Fibroblast of the conjunctiva (primary cell): ENCODE data around the gene CHIT1.

Source experiments
- DNase-seq: peaks from one replicate; pipeline ENCODE4 v3.0.0-alpha.2; 2010; ENCODE audit warnings: low read depth

Gene CHIT1

DNA sequence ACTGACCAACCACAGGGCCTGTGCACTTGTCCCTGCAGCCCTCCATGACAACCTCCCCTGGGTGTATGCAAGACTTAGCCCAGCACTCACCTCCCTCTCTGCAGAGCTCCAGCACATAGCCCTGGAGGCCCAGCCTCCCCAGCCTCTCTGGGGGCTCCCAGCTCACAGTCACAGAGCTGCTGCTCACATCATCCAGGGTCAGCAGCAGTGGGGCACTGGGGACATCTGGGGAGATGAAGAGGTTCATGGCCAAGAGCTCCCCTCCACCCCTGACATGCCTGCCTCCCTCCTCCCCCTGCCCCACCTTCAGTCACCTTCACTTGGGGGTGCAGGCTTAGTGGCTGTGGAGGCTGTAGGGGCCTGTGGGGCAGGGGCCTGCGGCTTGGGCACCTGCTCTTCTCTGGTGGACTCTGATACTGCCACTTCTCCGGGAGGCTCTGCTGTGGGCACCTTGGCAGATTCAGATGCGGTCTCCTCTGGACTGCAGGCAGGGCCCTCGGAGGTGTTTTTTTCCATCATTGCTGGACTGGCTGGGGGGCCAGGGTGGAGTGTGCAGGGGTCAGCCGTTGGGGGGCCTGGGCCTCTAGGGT, 54.1 kb downstream of the CHIT1 start, which contains the start of gene MYBPH:
Gene MYBPH, minus strand, starts transcription at position 590 of the 590 bp plus-strand sequence. Its CDS starts 71 bp downstream, at position 519.
- no peak for DNase-seq

DNA sequence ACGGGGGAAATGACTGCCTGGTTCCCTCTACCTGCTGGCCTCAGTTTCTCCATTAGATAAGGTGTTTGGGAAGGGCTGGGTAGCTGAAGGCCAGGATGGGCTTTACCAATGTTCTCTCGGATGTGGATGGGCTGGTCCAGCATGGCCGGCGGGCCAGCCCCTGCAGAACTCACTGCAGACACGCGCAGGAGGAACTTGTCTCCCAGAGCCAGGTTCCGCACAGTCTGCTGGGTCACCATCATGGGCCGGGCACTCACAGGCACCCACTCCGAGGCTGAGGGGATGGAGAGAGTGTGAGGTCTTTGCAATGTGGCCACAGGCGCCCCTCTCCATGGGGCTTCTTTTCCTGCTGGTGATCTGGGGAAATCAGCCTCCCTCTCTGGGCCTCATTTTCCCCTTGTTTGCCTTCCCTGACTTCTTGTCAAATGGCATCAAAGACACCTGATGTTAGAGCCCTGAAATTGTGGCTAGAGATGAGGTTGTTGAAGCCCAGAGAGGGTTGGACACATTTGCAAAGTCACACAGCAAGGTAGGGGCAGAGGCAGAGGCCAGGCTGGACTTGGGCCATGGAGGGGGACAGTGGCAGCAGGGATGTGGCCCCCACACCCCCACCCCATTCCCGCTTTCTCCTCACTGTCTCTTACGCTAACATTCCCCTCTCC, 55.0 kb downstream of the CHIT1 start:
- no peak for DNase-seq

DNA sequence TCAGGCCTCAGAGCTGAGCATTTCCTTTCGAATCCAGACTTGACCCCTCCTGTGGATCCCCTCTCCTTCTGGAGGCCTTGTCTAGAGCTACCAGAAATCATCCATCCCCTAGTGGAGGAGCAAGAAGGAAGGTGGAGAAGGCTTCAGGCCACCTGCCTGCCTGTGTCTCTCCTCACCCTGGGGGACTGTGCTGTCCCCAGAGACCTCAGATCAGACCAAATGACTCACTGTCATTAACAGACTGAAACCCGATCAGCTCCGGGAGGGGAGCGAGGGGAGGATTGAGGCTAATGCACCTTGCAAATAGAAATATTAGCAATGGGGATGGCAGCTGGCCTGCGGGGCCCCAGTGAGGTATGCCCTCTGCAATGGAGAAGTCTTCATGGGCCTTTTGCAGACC, 55.9 kb downstream of the CHIT1 start:
- DNase-seq, result no peak

DNA sequence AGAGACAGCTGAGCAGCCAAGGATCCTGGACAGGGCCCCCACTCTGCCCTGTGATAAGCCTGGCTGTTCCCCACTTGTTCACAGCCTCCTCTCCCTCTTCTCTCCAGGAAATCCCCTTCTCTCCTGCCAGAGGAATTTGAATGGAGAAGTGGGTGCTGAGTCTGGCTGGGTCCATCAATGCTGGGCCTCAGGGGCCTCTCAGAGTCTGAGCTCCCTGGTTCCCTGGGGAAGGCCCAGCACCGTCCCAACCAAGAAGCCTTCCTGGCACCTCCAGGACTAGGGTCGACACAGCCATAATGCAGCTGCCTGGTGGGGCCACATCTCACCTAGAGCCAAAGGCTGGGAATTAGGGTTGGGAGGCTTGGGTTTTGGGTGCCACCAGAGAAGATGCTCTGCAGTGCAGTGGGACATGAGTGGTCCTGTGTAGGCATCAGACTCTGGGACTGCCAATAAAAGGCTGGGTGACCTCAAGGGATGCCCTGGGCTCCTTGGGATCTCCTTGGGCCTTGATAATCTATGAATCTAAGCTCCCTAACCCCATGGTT, 56.4 kb downstream of the CHIT1 start:
- DNase-seq, result no peak

DNA sequence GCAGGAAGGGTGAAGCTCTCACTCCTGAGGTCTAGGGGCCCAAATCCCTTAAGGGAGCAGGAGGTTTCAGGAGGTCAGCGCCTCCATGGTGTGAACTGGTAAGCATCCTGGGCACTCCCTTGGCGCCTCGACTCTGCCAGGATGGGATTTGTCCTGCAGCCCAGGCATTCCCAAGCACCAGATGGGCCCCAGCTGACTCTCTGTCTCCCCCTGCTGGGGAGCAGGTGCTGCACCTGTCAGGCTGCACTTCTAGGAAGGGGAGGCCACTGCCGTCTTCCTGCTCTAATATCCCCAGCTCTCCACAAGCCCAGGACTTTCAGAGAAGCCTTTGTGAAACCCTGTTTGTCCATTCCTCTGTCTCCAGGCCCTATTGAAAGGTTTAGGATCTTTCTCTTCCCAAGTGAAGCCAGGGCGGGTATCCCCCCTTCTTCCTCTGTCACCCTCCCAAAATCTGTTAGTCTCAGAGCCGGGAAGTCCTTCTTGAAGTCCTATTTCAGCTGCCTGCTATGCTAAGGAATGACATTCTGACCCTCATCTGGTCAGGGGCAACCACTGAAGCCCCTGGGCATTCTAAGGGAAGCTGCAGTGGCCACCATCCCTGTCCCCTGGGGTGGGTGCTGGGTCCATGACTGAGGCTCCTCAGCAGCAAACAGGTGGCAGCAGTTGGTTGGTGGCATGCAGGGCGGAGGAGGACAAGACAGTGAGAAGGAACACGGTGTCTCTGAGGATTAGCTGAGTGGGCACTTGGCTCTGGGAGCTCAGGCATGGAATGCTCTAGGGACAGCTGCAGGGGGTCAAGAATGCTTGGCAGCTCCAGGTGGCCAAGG, 57.1 kb downstream of the CHIT1 start:
- peak; percentile 21 for DNase-seq

DNA sequence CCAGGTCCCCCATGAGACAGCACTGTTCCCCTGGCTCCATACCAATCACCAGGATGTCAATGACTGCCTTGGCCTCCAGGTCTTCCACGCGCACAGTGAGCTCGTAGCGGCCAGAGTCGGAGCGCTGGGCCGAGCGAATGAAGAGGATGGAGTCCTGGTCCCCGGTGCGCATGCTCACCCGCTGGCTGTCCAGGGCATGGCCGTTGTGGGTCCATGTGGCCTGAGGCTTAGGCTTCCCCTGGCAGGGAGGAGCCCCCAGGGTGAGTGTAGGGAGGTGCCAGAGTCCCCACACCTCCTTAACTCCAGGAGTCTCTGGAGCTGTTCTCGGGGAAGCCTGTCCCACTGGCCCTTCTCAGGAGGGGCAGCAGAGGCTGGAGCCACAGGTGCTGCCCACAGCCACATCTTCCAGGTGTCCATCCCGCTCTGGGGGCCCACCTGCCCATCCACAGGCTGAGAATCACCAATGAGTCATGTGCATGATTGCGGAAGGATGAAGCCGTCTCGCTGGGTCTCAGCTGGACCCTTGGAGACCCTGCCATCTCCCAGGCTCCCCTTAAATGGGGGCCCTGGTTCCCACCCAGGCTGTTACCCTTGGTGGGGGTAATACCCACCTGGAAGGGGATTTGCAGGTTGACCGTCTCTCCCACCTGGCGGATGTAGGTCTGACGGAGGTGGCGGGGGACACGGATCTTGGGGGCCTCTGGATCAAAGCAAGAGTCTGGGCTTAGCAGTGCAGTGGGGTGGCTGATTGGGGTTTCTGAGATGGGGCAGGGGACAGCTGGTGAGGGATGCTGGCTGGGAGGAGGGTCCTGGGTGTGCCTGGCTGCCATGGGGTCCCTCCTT, 57.9 kb downstream of the CHIT1 start:
- no peak for DNase-seq

DNA sequence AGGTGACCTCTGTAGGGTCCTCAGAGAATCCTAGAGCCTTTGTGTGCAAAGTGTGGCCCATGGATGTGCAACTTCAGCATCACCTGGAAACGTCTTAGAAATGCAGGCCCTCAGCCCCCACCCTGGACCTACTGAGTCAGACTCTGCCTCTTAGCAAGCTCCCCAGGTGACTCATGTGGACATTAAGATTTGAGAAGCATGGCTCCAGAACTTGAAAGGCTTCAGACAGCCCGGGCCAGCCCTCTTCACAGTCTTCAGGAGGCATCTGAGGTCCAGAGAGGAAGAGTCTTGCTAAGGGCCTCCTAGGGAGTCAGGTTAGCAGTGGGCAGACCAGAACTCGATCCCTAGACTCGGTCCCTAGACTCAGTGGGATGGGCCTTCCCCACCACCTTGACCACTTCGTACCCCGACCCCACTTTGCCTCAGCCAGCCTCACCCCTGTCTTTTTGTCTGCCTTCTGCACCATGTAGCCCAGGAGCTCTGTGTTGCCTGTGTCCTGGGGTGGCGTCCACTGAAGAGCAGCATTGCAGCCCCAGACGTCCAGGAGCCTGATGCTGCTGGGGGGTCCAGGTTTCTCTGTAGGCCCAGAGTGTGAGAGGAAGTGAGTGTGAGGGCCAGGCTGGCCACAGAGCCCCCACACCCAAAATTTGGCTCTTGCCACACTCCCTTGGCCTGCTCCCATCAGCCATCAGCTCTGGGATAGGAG, 58.7 kb downstream of the CHIT1 start:
- DNase-seq, result no peak

DNA sequence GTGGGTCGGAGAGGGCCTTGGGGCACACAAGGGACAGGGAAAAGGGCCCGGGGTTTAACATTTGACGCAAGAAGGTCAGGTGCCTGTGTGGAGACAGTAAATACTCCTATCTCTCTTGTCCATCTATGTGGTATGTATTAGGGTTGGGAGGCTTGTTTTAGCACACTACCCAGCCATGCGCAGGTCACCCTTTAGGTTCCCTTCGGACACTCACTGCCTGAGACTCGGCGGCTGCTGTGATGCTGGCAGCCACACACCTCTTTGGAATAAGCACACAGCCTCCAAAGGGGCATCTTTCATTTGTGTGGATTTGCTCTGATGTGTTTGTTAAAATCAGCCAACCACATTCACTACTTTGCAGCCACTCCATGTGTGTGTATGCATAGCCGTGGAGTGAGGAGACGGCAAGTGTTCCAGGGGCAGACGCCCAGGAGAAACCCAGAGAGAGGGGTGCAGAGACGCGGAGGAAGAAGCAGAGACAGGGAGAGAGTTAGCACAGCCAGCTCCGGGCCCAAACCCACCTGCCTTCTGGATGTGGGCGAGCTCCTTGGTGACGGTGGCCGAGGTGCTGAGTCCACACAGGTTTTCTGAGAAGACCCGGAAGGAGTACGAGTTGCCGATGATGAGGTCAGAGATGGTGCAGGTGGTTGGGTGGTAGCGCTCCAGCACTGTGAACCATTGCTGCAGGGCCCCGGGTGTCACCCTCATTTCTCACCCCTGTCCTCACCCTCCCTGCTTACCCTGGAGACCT, 59.5 kb downstream of the CHIT1 start:
- DNase-seq, result no peak

DNA sequence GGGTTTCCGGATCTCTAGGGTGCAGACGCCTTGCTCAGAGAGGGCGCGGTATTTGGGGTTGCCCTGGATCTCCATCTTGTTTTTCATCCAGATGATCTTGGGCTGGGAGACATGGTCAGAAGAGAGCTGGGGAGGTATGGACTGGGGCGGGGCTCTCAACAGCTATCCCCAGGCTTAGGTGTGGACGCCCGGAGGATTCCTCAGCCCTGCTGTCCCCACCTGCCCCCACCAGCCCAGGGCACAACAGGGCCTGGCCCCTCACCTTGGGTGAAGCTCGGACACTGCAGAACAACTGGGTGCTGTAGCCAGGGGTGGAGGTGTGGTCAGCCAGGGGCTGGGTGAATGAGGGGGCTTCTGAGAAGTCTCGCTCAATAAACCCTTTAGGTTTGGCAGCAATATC, 60.5 kb downstream of the CHIT1 start:
- no peak for DNase-seq

DNA sequence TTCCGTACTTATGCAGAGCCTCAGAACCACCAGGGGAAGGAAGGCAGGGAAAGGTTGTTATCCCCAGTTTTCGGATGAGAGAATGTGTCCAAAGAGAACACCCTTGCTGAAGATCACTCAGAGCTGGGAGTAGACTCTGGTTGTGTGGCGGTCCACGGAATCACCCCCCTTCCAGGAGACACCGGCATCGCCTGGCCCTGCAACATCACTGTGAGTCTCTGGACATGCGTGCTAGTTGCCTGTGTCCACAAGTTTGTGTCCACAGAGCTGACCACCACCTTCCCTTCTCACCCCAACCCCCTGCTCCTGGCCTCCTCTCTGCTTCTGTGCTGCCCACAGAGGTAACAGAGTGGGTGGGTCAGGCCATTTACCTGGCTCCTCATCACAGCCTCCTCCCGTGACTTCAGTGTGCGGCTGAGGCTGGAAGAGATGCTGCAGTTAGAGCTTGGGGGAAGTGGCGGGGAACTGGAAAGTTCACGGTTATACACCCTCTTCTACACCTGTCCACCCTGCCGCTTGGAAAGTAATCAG, 61.2 kb downstream of the CHIT1 start:
- DNase-seq, result no peak

DNA sequence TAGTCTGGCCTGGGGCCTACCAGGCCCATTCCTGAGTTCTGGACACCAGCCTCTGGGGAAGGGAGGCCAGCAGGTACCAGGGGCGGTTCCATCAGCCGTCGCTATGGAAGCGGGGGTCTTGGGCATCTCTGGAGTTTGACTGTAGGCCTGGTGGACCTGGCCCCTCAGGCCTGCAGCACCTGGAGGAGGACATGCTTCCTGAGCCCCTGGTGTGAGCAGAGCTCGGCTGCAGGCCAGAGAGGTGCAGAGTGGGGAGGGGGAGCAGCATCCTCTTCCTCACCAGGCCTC, 61.6 kb downstream of the CHIT1 start:
- no peak for DNase-seq

DNA sequence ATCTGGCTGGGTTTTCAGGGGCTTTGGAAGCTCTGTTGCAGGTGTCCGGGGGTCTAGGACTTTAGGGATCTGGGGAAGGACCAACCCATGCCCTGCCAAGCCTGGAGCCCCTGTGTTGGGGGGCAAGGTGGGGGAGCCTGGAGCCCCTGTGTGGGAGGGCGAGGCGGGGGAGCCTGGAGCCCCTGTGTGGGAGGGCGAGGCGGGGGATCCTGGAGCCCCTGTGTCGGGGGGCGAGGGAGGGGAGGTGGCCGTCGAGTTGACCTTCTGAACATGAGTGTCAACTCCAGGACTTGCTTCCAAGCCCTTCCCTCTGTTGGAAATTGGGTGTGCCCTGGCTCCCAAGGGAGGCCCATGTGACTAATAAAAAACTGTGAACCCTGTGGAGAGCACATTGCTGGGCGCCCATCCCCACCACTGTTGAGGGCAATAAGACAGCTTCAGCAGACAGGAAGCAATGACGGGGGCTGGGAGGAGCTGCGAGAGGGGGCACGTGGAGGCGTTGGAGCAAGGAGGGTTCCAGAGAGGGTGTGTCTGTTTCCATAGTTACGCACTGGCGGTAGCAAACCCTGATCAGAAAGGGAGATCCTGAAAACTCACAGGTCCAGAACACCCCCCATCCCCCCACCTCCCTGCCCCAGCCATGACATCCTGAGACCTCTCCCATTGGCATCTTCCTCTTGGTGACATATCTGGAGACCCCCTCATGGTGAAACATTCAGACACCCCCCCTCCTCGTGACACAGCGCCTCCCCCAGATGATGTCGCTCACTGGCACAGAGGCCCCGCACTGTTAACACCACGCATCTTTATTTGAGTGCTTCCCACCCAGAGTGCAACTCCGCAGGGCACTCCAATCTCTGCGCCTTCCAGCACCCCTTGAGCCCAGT, 62.2 kb downstream of the CHIT1 start:
- no peak for DNase-seq

DNA sequence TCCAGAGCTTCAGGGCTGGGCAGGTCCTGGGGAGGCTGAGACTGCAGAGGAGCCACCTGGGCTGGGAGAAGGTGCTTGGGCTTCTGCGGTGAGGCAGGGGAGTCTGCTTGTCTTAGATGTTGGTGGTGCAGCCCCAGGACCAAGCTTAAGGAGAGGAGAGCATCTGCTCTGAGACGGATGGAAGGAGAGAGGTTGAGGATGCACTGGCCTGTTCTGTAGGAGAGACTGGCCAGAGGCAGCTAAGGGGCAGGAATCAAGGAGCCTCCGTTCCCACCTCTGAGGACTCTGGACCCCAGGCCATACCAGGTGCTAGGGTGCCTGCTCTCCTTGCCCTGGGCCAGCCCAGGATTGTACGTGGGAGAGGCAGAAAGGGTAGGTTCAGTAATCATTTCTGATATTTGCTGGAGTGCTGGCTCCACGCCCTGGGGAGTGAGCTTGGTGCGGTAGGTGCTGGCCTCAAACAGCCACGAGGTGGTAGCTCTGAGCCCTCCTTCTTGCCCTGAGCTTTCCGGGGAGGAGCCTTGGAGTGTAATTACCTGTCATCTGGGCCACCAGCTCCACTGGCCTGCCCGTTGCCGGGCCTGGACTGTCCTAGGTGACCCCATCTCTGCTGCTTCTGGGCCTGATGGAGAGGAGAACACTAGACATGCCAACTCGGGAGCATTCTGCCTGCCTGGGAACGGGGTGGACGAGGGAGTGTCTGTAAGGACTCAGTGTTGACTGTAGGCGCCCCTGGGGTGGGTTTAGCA, 63.1 kb downstream of the CHIT1 start:
- DNase-seq, result no peak
